Bladder microvascular endothelial cell (primary cell): ENCODE measurements around the gene ZNF722. TPM values are rescaled to one million over a fixed set of nuclear protein-coding genes. Genes with fewer than 3 reads are reported as not detected.

Experiments
- total RNA-seq: library from RNA; depleted of rRNA; stranded (reverse); fragments of >200 nt; gene quantifications from 2 replicates; pipeline ENCODE4 v1.2.3, GENCODE V29; 2014

The ZNF722 gene
- total RNA-seq, result not detected in 2 replicates

DNA sequence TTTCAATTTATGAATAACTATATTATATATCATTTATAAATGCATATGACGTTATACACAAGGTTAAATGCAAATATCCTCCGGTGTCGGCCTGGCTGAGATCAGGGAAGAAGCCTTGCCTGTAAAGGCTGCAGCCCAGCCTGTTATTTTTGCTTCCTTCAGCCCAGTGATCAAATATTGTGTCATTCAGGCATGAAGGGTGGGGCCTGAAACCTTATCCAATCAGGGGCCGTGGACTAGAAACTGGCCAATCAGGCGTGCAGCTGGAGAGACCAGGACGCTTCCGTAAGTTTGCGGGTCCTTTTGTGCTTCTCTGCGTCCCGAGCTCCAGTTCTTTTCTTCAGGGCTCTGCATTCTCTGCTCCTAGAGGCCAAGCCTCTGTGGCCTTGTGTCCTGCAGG, at the start of gene ZNF722:
TSS of gene ZNF722 (plus strand) at position 301 of the 400 bp plus-strand sequence. CDS start 113 bp downstream, outside the sequence.

DNA sequence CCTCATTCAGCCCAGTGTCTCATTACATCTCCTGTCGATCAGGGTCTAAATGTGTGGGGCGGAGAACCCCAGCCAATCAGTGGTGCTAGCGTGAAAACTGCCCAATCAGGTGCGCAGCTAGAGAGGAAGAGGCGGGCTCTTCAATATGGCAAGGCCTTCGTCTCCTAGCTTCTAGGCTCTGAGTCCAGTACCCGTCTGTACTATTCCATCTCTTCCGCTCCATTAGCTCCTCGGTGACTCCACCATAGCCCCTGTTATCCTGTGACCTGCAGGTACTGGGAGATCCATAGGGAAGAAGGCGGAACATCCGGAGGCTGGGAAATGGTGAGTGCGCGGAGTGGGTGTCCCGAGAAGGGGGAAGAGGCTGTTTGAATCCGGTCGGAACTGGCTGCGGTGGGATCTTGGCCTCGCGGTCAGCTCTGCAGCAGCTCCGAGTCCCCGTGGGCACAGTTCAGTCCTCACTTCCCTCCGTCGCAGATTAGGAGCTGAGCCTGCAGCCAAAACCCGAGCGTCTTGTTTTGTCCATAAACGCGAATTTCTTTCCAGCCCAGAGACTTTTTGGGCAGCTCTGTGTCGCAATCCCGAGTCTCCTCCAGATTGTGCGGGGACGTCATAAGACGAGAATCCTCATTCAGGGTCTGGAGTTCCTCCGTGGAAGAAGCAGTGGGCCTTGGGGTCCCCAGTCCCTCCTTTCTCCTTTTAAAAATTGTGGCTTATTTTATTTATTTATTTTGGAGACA, 46.8 kb downstream of the ZNF722 start, which contains the start of gene ZNF727:
TSS of gene ZNF727 (plus strand) at position 134 of the 740 bp plus-strand sequence. CDS start at position 322, 188 bp downstream.

Other genes with a start within 250 kb of the ZNF722 start
- gene ZNF727, start 46.6 kb downstream of the ZNF722 start, total RNA-seq, result 0.16 TPM in 1 of 2 replicates, not detected in the other
- not detected in 2 replicates for gene ZNF735, start 208.4 kb downstream of the ZNF722 start, total RNA-seq
- gene ZNF679, start 229.6 kb downstream of the ZNF722 start, total RNA-seq, result not detected in 2 replicates